Measurements from ENCODE around the gene CHML. TPM values are rescaled to one million over a fixed set of nuclear protein-coding genes. Genes with fewer than 3 reads are reported as not detected.

The CHML gene
- total and polyA plus RNA-seq, 10 of the 15 experiments (the other 5 are each of a cell fraction or from before 2014, with no cell fraction given): 2.0 to 15.5 (median 6.0) TPM

DNA sequence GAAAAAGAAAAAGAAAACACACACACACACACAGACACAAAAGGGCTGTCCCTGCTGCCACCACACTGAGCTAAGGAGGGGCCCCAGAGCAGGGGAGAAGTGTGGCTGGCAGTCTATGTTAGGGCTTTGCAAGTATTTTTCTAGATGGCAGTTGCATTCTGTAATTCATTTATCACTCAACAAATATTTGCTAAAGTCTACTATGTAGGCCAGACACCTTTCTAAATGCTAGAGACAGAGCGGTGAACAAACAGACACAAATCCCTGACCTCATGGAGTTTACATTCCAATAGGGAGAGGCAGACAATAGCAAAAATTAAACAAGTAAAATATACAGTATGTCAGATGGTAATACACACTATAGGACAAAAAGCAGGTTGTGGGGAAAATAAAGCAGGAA is 32.1 kb upstream of the CHML start:
- Histone ChIP-seq H3K9me3 (replicated peaks; ENCODE audit: control insufficient read depth, insufficient read depth, low read length) (no peaks in the 10 kb centered on the region), H3K9ac (ENCODE audit: control insufficient read depth, insufficient read depth, low read length) (no peak overlapping the region), H2AFZ (ENCODE audit: control insufficient read depth, low read depth, low read length) (no peak overlapping the region), H3K36me3 (ENCODE audit: control insufficient read depth in 2 of 2, insufficient read depth in 2 of 2, low read length in 1 of 2) (no peaks in the 10 kb centered on the region), H3K27ac (ENCODE audit: control insufficient read depth, insufficient read depth) (no peak overlapping the region), H3K4me2 (ENCODE audit: control insufficient read depth, insufficient read depth) (no peak overlapping the region), H3K4me1 (ENCODE audit: control insufficient read depth, insufficient read depth, low read length) (peaks cover under 1% of the 10 kb centered on the region; the same call in 1 of the 2 replicates), H4K20me1 (ENCODE audit: control insufficient read depth, insufficient read depth) (no peaks in the 10 kb centered on the region), H3K27me3 (replicated peaks in 1 of 2; ENCODE audit: control insufficient read depth in 2 of 2, insufficient read depth in 2 of 2, low read length in 1 of 2) (no peaks in the 10 kb centered on the region), H3K79me2 (ENCODE audit: control insufficient read depth, insufficient read depth, low read length) (no peaks in the 10 kb centered on the region), H3K4me3 (no peak overlapping the region)
- RAD21 ChIA-PET (ENCODE audit: unreplicated experiment): no interaction called here
- SMC1A ChIA-PET (ENCODE audit: uncharacterized antibody, unreplicated experiment): no interaction called here
- POLR2A ChIA-PET: no interaction called here
- FAIRE-seq: no peak
- 0% methylated on average over 1 of the region's 1 CpG for WGBS (ENCODE audit: insufficient coverage, insufficient replicate concordance, low lambda C conversion rate, missing lambda C conversion rate)
- CTCF ChIA-PET: no interaction called here
- DNase-seq (ENCODE audit: low read depth, low spot score): no peak
- ATAC-seq: no peak
- intact Hi-C loops (cut with micrococcal nuclease; ENCODE audit: unreplicated experiment): no loop called here
- no peak for TF ChIP-seq TAF1 (IDR thresholded peaks at IDR 0.05; ENCODE audit: borderline replicate concordance, low read depth, low read length)
- TF ChIP-seq, protein P1, sequence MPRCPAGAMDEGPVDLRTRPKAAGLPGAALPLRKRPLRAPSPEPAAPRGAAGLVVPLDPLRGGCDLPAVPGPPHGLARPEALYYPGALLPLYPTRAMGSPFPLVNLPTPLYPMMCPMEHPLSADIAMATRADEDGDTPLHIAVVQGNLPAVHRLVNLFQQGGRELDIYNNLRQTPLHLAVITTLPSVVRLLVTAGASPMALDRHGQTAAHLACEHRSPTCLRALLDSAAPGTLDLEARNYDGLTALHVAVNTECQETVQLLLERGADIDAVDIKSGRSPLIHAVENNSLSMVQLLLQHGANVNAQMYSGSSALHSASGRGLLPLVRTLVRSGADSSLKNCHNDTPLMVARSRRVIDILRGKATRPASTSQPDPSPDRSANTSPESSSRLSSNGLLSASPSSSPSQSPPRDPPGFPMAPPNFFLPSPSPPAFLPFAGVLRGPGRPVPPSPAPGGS (IDR thresholded peaks at IDR 0.05; ENCODE audit: borderline replicate concordance, insufficient read depth, low read depth, low read length, poor library complexity, severe bottlenecking): no peak
- TF ChIP-seq, protein P2, sequence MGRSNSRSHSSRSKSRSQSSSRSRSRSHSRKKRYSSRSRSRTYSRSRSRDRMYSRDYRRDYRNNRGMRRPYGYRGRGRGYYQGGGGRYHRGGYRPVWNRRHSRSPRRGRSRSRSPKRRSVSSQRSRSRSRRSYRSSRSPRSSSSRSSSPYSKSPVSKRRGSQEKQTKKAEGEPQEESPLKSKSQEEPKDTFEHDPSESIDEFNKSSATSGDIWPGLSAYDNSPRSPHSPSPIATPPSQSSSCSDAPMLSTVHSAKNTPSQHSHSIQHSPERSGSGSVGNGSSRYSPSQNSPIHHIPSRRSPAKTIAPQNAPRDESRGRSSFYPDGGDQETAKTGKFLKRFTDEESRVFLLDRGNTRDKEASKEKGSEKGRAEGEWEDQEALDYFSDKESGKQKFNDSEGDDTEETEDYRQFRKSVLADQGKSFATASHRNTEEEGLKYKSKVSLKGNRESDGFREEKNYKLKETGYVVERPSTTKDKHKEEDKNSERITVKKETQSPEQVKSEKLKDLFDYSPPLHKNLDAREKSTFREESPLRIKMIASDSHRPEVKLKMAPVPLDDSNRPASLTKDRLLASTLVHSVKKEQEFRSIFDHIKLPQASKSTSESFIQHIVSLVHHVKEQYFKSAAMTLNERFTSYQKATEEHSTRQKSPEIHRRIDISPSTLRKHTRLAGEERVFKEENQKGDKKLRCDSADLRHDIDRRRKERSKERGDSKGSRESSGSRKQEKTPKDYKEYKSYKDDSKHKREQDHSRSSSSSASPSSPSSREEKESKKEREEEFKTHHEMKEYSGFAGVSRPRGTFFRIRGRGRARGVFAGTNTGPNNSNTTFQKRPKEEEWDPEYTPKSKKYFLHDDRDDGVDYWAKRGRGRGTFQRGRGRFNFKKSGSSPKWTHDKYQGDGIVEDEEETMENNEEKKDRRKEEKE (IDR thresholded peaks at IDR 0.05): no peak
- no peak for TF ChIP-seq IRF5 (IDR thresholded peaks at IDR 0.05; ENCODE audit: borderline replicate concordance)
- TF ChIP-seq, protein P3, sequence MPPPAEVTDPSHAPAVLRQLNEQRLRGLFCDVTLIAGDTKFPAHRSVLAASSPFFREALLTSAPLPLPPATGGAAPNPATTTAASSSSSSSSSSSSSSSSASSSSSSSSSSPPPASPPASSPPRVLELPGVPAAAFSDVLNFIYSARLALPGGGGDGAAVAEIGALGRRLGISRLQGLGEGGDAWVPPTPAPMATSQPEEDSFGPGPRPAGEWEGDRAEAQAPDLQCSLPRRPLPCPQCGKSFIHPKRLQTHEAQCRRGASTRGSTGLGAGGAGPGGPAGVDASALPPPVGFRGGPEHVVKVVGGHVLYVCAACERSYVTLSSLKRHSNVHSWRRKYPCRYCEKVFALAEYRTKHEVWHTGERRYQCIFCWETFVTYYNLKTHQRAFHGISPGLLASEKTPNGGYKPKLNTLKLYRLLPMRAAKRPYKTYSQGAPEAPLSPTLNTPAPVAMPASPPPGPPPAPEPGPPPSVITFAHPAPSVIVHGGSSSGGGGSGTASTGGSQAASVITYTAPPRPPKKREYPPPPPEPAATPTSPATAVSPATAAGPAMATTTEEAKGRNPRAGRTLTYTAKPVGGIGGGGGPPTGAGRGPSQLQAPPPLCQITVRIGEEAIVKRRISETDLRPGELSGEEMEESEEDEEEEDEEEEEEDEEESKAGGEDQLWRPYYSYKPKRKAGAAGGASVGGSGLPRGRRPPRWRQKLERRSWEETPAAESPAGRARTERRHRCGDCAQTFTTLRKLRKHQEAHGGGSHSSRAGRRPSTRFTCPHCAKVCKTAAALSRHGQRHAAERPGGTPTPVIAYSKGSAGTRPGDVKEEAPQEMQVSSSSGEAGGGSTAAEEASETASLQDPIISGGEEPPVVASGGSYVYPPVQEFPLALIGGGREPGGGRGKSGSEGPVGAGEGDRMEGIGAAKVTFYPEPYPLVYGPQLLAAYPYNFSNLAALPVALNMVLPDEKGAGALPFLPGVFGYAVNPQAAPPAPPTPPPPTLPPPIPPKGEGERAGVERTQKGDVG (CRISPR knock-in tag; IDR thresholded peaks at IDR 0.05): no peak
- TF ChIP-seq SMAD5 (IDR thresholded peaks at IDR 0.05; ENCODE audit: low read depth): no peak
- TF ChIP-seq, protein P4, sequence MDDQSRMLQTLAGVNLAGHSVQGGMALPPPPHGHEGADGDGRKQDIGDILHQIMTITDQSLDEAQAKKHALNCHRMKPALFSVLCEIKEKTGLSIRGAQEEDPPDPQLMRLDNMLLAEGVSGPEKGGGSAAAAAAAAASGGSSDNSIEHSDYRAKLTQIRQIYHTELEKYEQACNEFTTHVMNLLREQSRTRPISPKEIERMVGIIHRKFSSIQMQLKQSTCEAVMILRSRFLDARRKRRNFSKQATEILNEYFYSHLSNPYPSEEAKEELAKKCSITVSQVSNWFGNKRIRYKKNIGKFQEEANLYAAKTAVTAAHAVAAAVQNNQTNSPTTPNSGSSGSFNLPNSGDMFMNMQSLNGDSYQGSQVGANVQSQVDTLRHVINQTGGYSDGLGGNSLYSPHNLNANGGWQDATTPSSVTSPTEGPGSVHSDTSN (IDR thresholded peaks at IDR 0.05; ENCODE audit: insufficient replicate concordance, low read depth, low read length): no peak
- no peak for TF ChIP-seq TCF12 (IDR thresholded peaks at IDR 0.05; ENCODE audit: low read depth, low read length)
- no peak for TF ChIP-seq FOXM1 (IDR thresholded peaks at IDR 0.05; ENCODE audit: low read depth, low read length)
- TF ChIP-seq EGR1 (IDR thresholded peaks at IDR 0.05; ENCODE audit: borderline replicate concordance in 1 of 2, low read depth in 2 of 2, low read length in 2 of 2): no peak
- no peak for TF ChIP-seq E2F4 (IDR thresholded peaks at IDR 0.05; ENCODE audit: low read depth, low read length)
- no peak for TF ChIP-seq MEF2B (IDR thresholded peaks at IDR 0.05; ENCODE audit: partially characterized antibody, poor library complexity, severe bottlenecking)
- in situ Hi-C loops (cut with MboI): no loop called here
- no TSS peak for BruUV-seq (replicated peaks)

Data from GM12878 (cell line).